ENCODE measurements around the gene MPP2. TPM values are rescaled to one million over a fixed set of nuclear protein-coding genes. Genes with fewer than 3 reads are reported as not detected.
"Not testable (repeated sequence)": the region's sequence is repeated elsewhere in the genome, so short reads cannot be mapped to it uniquely, and the experiment has no call there.

MPP2 gene
- polyA plus RNA-seq, 3 donors: 0.61 to 3.3 (median 0.71) TPM

GRCh38 chr17:43861960-43862359, 45.4 kb downstream of the MPP2 start:
- 64 to 78% (median 77%) methylated on average over 9 of the region's 9 CpGs for WGBS, 3 donors

DNA sequence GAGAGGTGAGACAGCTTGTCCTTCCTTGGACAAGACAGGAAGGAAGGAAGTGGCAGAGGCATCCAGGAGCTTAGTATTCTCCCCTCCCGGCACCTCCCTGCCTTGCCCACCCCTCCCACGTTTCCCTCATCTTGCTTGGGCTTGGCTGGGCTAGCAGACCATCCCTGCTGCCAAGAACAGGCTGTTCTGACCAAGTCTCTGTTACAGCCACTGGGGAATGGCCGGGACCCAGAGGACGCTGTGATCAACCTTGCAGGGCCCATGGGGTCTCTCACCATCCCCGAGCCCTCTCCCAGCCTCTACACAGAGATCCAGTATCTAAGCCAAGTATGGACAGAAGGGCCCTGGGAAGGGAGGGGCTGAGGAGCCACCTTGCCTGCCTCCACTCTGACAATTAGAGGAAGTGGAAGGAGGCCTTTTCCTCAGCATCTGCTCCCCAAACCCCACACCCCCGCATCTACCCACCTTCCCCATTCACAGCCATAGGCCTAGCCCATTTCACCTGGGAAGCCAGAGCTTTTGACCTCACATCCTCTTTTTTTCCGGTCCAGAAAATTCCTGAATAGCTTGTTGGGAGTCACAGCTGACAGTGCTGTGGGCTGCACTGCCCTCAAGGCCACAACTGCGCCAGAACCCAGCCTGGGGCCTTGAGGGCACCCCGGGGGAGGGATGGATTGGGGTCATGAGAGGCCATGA, 46.3 kb downstream of the MPP2 start:
- no peak overlapping the region for H3K27ac ChIP-seq (ENCODE audit: low read depth, low read length)
- WGBS, 3 donors: 43 to 66% (median 48%) methylated on average over 9 of the region's 9 CpGs

More at GRCh38 chr17:43861960-43862359, 45.4 kb downstream of the MPP2 start:
- H3K27ac ChIP-seq (ENCODE audit: low read depth, low read length): no peak overlapping the region

GRCh38 chr17:43860077-43860725, 47.1 kb downstream of the MPP2 start:
- H3K27ac ChIP-seq (ENCODE audit: low read depth, low read length): no peak overlapping the region
- WGBS, 3 donors: 75 to 81% (median 78%) methylated on average over 12 of the region's 12 CpGs

DNA sequence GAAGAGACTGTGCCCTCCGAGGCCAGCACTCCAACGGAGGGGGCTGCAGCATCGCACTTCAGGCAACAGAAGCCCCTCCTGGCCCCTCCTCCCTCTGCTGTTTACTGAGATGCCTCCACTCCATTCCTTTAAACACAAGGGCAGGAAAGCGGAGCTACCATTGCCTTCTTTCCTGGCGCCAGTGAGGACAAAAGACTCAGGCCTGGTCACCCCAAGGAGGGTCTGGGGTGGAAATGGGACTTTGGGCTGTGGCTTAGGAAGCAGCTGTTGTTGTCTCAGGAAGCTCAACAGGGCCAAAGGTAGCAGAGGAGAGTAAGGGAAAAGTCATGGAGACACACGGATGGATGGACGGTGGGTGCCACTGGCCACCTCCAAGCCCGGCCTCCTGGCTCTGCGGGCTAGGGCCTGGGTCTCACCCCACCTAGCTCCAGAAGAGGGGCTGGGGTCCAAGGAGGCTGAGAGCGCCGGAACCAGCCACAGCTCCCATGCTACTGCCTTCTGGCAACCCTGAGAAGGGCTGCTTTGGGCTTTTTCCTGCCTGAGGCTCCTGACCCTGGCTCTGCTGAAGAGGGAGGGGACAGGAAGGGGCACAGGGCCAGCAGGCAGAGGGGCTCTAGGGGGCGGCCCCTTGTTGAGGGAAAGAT, 49.3 kb downstream of the MPP2 start:
- WGBS, 3 donors: 56 to 59% (median 58%) methylated on average over 11 to 12 of the region's 12 CpGs
- H3K27ac ChIP-seq (ENCODE audit: low read depth, low read length): no peak overlapping the region

GRCh38 chr17:43857141-43857540, 50.2 kb downstream of the MPP2 start:
- no peak overlapping the region for H3K27ac ChIP-seq (ENCODE audit: low read depth, low read length)
- WGBS, 3 donors: 91 to 94% (median 93%) methylated on average over 5 of the region's 5 CpGs

- no peak overlapping the region for H3K27ac ChIP-seq (ENCODE audit: low read depth, low read length)
These were observed 51.2 kb downstream of the MPP2 start for GRCh38 chr17:43856141-43856540.

GRCh38 chr17:43855061-43855460, 52.3 kb downstream of the MPP2 start:
- WGBS, 3 donors: 75 to 88% (median 88%) methylated on average over 9 of the region's 9 CpGs
- no peak overlapping the region for H3K27ac ChIP-seq (ENCODE audit: low read depth, low read length)

More at GRCh38 chr17:43856141-43856540, 51.2 kb downstream of the MPP2 start:
- 84 to 92% (median 85%) methylated on average over 3 of the region's 3 CpGs for WGBS, 3 donors

GRCh38 chr17:43854498-43854897, 52.8 kb downstream of the MPP2 start:
- WGBS, 3 donors: 59 to 83% (median 79%) methylated on average over 8 of the region's 8 CpGs
- H3K27ac ChIP-seq (ENCODE audit: low read depth, low read length): no peak overlapping the region

DNA sequence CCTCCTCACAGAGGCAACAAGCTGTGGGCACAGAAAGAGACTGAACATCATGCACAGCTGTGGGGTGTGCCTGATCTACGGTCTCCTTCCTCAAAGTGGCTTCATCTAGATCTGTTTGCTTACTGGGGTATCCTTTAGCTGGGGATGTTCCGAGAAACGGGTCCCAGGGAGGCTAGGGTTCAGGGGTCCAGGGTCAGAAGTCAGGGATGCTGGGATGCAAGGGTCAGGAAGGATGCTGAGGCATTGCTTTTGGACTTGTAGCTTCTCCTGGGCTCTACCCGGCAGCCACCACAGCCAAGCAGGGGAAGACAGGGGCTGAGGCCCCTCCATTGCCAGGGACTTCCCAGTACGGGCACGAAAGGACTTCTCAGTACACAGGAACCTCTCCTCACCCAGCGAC, 53.8 kb downstream of the MPP2 start:
- 73 to 83% (median 73%) methylated on average over 7 of the region's 7 CpGs for WGBS, 3 donors
- H3K27ac ChIP-seq (ENCODE audit: low read depth, low read length): no peak overlapping the region

GRCh38 chr17:43852571-43852970, 54.8 kb downstream of the MPP2 start:
- H3K27ac ChIP-seq (ENCODE audit: low read depth, low read length): no peak overlapping the region
- 89 to 92% (median 90%) methylated on average over 8 of the region's 8 CpGs for WGBS, 3 donors

- 76 to 84% (median 80%) methylated on average over 8 of the region's 8 CpGs for WGBS, 3 donors
- no peak overlapping the region for H3K27ac ChIP-seq (ENCODE audit: low read depth, low read length)
These were observed 58.2 kb downstream of the MPP2 start for GRCh38 chr17:43849116-43849515.

- no peak overlapping the region for H3K27ac ChIP-seq (ENCODE audit: low read depth, low read length)
- WGBS, 3 donors: 74 to 89% (median 78%) methylated on average over 10 of the region's 10 CpGs
These were observed 58.7 kb downstream of the MPP2 start for GRCh38 chr17:43848601-43849000.

DNA sequence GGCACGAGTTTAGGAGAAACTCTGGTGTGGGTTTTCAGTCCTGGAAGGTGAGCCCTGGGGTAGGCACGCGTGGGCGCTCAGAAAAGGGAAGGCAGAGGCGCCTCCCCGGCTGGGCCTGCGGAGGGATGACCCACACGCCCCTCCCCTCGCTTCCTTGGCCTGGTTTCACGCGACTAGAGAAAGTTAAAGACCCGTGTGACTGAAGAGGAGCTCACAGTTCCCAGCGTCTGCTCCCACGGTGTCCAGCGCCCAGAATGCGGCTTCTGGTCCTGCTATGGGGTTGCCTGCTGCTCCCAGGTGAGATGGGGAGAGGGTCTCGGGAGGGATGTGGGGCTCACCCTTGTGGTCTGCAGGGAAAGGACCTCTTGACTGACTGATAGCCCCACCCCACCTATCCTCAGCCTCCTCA, 60.4 kb downstream of the MPP2 start, which contains the start of gene CD300LG:
CD300LG (plus strand) TSS at position 214 of the 409 bp plus-strand sequence; CDS start at position 255, 41 bp downstream.
- 14 to 37% (median 15%) methylated on average over 14 to 17 of the region's 17 CpGs for WGBS, 3 donors
- H3K27ac ChIP-seq (ENCODE audit: low read depth, low read length): no peak within 1 kb of the TSS

- H3K27ac ChIP-seq (ENCODE audit: low read depth, low read length): no peak overlapping the region
- WGBS, 3 donors: 8 to 11% (median 9%) methylated on average over 13 of the region's 13 CpGs
These were observed 61.1 kb downstream of the MPP2 start for GRCh38 chr17:43846221-43846712.

DNA sequence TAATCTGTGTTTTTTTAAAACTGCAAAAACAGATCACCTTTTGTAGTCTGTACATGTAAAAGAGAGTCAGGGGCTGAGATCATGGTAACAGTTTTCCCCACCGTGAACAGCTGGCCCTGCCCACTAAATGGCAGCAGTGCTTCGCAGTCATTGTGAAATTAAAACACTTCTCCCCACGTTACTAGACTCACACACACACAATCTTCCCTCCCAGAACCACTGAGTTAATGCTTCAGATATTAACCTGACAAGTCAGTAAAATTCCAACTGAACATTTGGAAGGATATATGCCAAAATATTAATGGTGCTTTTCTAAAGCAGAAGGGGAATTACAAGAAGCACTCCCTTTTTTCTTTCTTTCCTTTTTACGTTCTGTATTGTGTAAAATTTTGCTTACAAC, 61.6 kb downstream of the MPP2 start:
- H3K27ac ChIP-seq (ENCODE audit: low read depth, low read length): no peak overlapping the region
- WGBS, 3 donors: 45 to 57% (median 47%) methylated on average over 4 of the region's 4 CpGs

GRCh38 chr17:43844241-43844640, 63.1 kb downstream of the MPP2 start:
- no peak overlapping the region for H3K27ac ChIP-seq (ENCODE audit: low read depth, low read length)
- WGBS, 3 donors: 60 to 88% (median 86%) methylated on average over 5 of the region's 5 CpGs

GRCh38 chr17:43842975-43843325, 64.4 kb downstream of the MPP2 start:
- H3K27ac ChIP-seq (ENCODE audit: low read depth, low read length): no peak overlapping the region
- WGBS, 3 donors: 63 to 69% (median 64%) methylated on average over 7 of the region's 7 CpGs

GRCh38 chr17:43842091-43842974, 65.0 kb downstream of the MPP2 start:
- 80 to 84% (median 81%) methylated on average over 35 to 54 of the region's 54 CpGs for WGBS, 3 donors
- H3K27ac ChIP-seq (ENCODE audit: low read depth, low read length): not testable (repeated sequence)

Data from adipose tissue (tissue), 3 donors.